Fibroblast of the aortic adventitia (primary cell): ENCODE data around the gene EIF2D. TPM values are rescaled to one million over a fixed set of nuclear protein-coding genes. Genes with fewer than 3 reads are reported as not detected.
A peak's percentile ranks its signal among the peaks of the same experiment; 100 is the strongest.

Source experiments
- DNase-seq: peaks from one replicate; pipeline ENCODE4 v3.0.0-alpha.2; 2010; ENCODE audit warnings: low read depth
- H3K4me3 ChIP-seq: 2 replicates; pipeline ENCODE4 v1.5.1; 2011; ENCODE audit warnings: low read depth, mild to moderate bottlenecking, control low read depth, low read length, moderate library complexity
- CTCF ChIP-seq: IDR thresholded peaks from 2 replicates; pipeline ENCODE4 v1.5.1; 2011; ENCODE audit warnings: mild to moderate bottlenecking, low read length, control low read depth, inconsistent platforms; ENCODE audit not compliant: insufficient read depth
- total RNA-seq: library from RNA; depleted of rRNA; stranded (reverse); fragments of >200 nt; gene quantifications from 2 replicates; pipeline ENCODE4 v1.2.3, GENCODE V29; 2012; ENCODE audit warnings: low replicate concordance

Gene EIF2D
- total RNA-seq, 1 donor = 42.5 TPM

GRCh38 chr1:206551296-206551985 is 60.8 kb downstream of the EIF2D start:
- DNase-seq = peak; percentile 52
- H3K4me3 ChIP-seq = no peak overlapping the region
- TF ChIP-seq CTCF = no peak

- TF ChIP-seq CTCF = no peak
- H3K4me3 ChIP-seq = no peak overlapping the region
- no peak for DNase-seq
Measured at GRCh38 chr1:206550446-206550845, 61.8 kb downstream of the EIF2D start.

GRCh38 chr1:206547104-206547503 is 65.2 kb downstream of the EIF2D start:
- H3K4me3 ChIP-seq = no peak overlapping the region
- no peak for DNase-seq
- TF ChIP-seq CTCF = no peak

GRCh38 chr1:206545351-206545750 is 66.9 kb downstream of the EIF2D start:
- DNase-seq = no peak
- no peak overlapping the region for H3K4me3 ChIP-seq
- TF ChIP-seq CTCF = no peak

GRCh38 chr1:206544562-206545257 is 67.6 kb downstream of the EIF2D start:
- TF ChIP-seq CTCF = peak; percentile 92
- no peak overlapping the region for H3K4me3 ChIP-seq
- DNase-seq = peak; percentile 45

Other genes with a start within 250 kb of the EIF2D start
- 11.5 and 67.9 TPM in 2 replicates for gene IKBKE, start 142.0 kb downstream of the EIF2D start, total RNA-seq
- 4.1 and 6.6 TPM in 2 replicates for gene RASSF5, start 104.9 kb downstream of the EIF2D start, total RNA-seq
- 19.7 and 27.7 TPM in 2 replicates for gene DYRK3, start 23.1 kb upstream of the EIF2D start, total RNA-seq
- gene MAPKAPK2, start 72.4 kb upstream of the EIF2D start, total RNA-seq = 18.5 and 31.0 TPM in 2 replicates
- gene IL19, start 158.3 kb upstream of the EIF2D start, total RNA-seq = 0.41 TPM in 1 of 2 replicates, not detected in the other
- not detected in 2 replicates for gene IL10, start 160.0 kb upstream of the EIF2D start, total RNA-seq